Suppressor macrophage treated with lipopolysaccharide for 1 hour (primary cell): ENCODE measurements around the gene FBLN2.
"Not testable (repeated sequence)": the region's sequence is repeated elsewhere in the genome, so short reads cannot be mapped to it uniquely, and the experiment has no call there.

Experiments
- DNase-seq, 3 donors: peaks; one replicate each; pipeline ENCODE4 v3.0.0-alpha.2; 2020 to 2022

The FBLN2 gene

GRCh38 chr3:13514639-13515435, 34.1 kb upstream of the FBLN2 start:
- no peak for DNase-seq

- DNase-seq, result no peak
Observed at GRCh38 chr3:13515786-13516759, 32.9 kb upstream of the FBLN2 start.

GRCh38 chr3:13516760-13517135, 32.2 kb upstream of the FBLN2 start:
- DNase-seq, result no peak

GRCh38 chr3:13517253-13517977, 31.5 kb upstream of the FBLN2 start:
- no peak for DNase-seq

GRCh38 chr3:13518516-13518953, 30.4 kb upstream of the FBLN2 start:
- no peak for DNase-seq

GRCh38 chr3:13519006-13519791, 29.7 kb upstream of the FBLN2 start:
- no peak for DNase-seq

GRCh38 chr3:13520326-13520880, 28.5 kb upstream of the FBLN2 start:
- no peak for DNase-seq

- DNase-seq, result no peak
Observed at GRCh38 chr3:13521309-13521708, 27.6 kb upstream of the FBLN2 start.

- not testable (repeated sequence) for DNase-seq
Observed at GRCh38 chr3:13521749-13522148, 27.2 kb upstream of the FBLN2 start.

GRCh38 chr3:13522236-13522635, 26.7 kb upstream of the FBLN2 start:
- DNase-seq, result no peak

- DNase-seq, result no peak
Observed at GRCh38 chr3:13524979-13525669, 23.8 kb upstream of the FBLN2 start.

- DNase-seq, result no peak
Observed at GRCh38 chr3:13525827-13526625, 22.9 kb upstream of the FBLN2 start.

GRCh38 chr3:13526626-13526949, 22.3 kb upstream of the FBLN2 start:
- no peak for DNase-seq

GRCh38 chr3:13528217-13528867, 20.6 kb upstream of the FBLN2 start:
- no peak for DNase-seq

GRCh38 chr3:13529196-13530112, 19.5 kb upstream of the FBLN2 start:
- DNase-seq, result no peak

- no peak for DNase-seq
Observed at GRCh38 chr3:13530241-13531009, 18.5 kb upstream of the FBLN2 start.

GRCh38 chr3:13532085-13532484, 16.8 kb upstream of the FBLN2 start:
- no peak for DNase-seq

- no peak for DNase-seq
Observed at GRCh38 chr3:13532631-13533030, 16.3 kb upstream of the FBLN2 start.
